ENCODE measurements around the gene DDR1. TPM values are rescaled to one million over a fixed set of nuclear protein-coding genes. Genes with fewer than 3 reads are reported as not detected.
"Not testable (repeated sequence)": the region's sequence is repeated elsewhere in the genome, so short reads cannot be mapped to it uniquely, and the experiment has no call there.

The DDR1 gene
- total RNA-seq, 1 experiment from 2014 or later: 127 TPM

DNA sequence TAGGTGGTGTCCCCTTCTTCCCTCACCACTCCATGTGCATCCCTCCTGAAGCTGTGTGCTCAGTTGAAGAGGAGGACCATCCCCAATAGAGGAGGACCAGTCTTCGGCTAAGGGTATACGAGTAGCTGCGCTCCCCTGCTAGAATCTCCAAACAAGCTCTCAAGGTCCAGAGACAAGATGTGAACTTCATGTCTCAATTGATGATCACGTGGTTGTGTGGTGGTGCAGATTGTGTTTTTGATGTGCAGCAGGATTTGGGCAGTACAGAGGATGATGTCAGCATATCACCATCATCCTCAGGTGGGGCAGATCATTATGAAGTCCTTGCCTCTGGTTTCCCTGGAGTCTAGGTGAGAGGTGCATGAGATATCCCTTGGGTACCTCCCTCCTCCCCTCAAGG is 20.0 kb upstream of the DDR1 start:
- H3K27me3 ChIP-seq (ENCODE audit: control insufficient read depth, insufficient read depth, low read length): no peaks in the 10 kb centered on the region
- no peaks in the 10 kb centered on the region for H3K36me3 ChIP-seq (replicated peaks; ENCODE audit: control insufficient read depth, insufficient read depth, low read length)
- DNase-seq: no peak
- H3K4me3 ChIP-seq (ENCODE audit: insufficient read depth, low read depth, low read length): no peak overlapping the region

DNA sequence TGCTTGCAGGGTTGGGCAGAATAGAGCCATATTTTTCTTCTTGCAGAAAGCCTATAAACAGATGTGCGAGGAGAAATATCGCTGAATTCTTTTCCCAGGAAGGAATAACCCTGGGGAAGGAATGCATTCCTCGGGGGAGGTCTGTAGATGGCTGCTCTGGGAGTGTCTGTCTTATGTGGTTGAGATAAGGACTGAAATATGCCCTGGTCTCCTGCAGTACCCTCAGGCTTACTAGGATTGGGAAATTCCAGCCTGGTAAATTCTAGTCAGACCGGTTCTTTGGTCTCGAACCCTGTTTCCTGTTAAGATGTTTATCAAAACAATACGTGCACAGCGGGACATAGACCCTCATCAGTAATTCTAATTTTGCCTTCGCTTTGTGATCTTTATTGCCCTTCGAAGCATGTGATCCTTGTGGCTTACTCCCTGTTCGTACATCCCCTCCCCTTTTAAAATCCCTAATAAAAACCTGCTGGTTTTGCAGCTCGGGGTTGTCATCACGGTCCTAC is 15.0 kb upstream of the DDR1 start:
- not testable (repeated sequence) for H3K36me3 ChIP-seq (replicated peaks; ENCODE audit: control insufficient read depth, insufficient read depth, low read length); H3K27me3 ChIP-seq (ENCODE audit: control insufficient read depth, insufficient read depth, low read length); DNase-seq; H3K4me3 ChIP-seq (ENCODE audit: insufficient read depth, low read depth, low read length)

DNA sequence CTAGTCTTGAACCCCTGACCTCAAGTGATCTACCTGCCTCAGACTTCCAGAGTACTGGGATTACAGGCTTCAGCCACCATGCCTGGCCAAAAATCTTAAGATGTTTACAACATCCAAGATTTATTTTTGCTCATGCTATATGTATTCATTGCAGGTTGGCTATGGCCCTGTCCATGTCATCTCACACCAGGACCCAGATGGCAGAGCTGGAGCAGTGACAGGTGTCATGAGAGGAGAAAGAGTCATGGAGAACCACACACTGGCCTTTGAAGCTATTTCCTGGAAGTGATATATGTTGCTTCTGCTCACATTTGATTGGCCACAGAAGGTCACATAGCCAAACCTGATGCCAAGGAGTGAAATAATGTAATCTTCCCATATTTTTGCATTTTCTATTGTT is 13.8 kb upstream of the DDR1 start:
- Histone ChIP-seq H3K27me3 (ENCODE audit: control insufficient read depth, insufficient read depth, low read length) (no peaks in the 10 kb centered on the region), H3K36me3 (replicated peaks; ENCODE audit: control insufficient read depth, insufficient read depth, low read length) (no peaks in the 10 kb centered on the region), H3K4me3 (ENCODE audit: insufficient read depth, low read depth, low read length) (no peak overlapping the region)
- no peak for DNase-seq

DNA sequence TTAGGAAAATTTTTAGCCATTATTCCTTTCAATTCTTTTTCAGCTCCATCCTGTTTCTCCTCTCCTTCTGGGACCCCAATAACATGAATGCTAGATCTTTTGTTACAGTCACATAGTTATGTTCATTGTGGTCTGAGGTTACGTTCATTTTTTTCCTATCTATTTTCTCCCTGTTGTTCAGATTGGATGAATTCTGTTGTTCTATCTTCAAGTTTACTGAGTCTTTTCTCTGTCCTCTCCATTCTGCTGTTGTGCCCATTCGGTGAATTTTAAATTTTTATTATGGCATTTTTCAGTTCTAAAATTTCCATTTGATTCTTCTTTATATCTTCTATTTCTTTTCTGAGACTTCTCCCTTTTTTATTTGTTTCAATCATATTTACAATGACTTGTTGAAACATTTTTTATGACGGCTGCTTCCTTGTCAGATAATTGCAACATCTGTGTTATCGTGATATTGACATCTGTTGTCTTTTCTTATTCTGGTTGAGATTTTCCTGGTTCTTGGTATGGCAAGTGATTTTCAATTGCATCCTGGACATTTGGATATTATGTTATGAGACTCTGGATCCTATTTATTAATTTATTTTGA is 12.6 kb upstream of the DDR1 start:
- Histone ChIP-seq H3K36me3 (replicated peaks; ENCODE audit: control insufficient read depth, insufficient read depth, low read length) (no peaks in the 10 kb centered on the region), H3K4me3 (ENCODE audit: insufficient read depth, low read depth, low read length) (no peak overlapping the region), H3K27me3 (ENCODE audit: control insufficient read depth, insufficient read depth, low read length) (no peaks in the 10 kb centered on the region)
- no peak for DNase-seq

GRCh38 chr6:30873137-30873640 is 11.1 kb upstream of the DDR1 start:
- Histone ChIP-seq H3K27me3 (ENCODE audit: control insufficient read depth, insufficient read depth, low read length) (no peaks in the 10 kb centered on the region), H3K36me3 (replicated peaks; ENCODE audit: control insufficient read depth, insufficient read depth, low read length) (no peaks in the 10 kb centered on the region), H3K4me3 (ENCODE audit: insufficient read depth, low read depth, low read length) (no peak overlapping the region)
- DNase-seq: no peak

- DNase-seq; H3K36me3 ChIP-seq (replicated peaks; ENCODE audit: control insufficient read depth, insufficient read depth, low read length); H3K4me3 ChIP-seq (ENCODE audit: insufficient read depth, low read depth, low read length); H3K27me3 ChIP-seq (ENCODE audit: control insufficient read depth, insufficient read depth, low read length): not testable (repeated sequence)
Measured at GRCh38 chr6:30873795-30874194, 10.5 kb upstream of the DDR1 start.

- peak; percentile 14 for DNase-seq
- Histone ChIP-seq H3K27me3 (ENCODE audit: control insufficient read depth, insufficient read depth, low read length) (no peaks in the 10 kb centered on the region), H3K36me3 (replicated peaks; ENCODE audit: control insufficient read depth, insufficient read depth, low read length) (no peaks in the 10 kb centered on the region)
Measured at GRCh38 chr6:30875244-30876038, 8.9 kb upstream of the DDR1 start.

GRCh38 chr6:30876039-30876730 is 8.1 kb upstream of the DDR1 start:
- Histone ChIP-seq H3K27me3 (ENCODE audit: control insufficient read depth, insufficient read depth, low read length) (no peaks in the 10 kb centered on the region), H3K4me3 (ENCODE audit: insufficient read depth, low read depth, low read length) (no peak overlapping the region), H3K36me3 (replicated peaks; ENCODE audit: control insufficient read depth, insufficient read depth, low read length) (no peaks in the 10 kb centered on the region)
- no peak for DNase-seq

More at GRCh38 chr6:30875244-30876038, 8.9 kb upstream of the DDR1 start:
- no peak overlapping the region for H3K4me3 ChIP-seq (ENCODE audit: insufficient read depth, low read depth, low read length)

GRCh38 chr6:30877419-30878262 is 6.7 kb upstream of the DDR1 start:
- Histone ChIP-seq H3K27me3 (ENCODE audit: control insufficient read depth, insufficient read depth, low read length) (no peaks in the 10 kb centered on the region), H3K36me3 (replicated peaks; ENCODE audit: control insufficient read depth, insufficient read depth, low read length) (no peaks in the 10 kb centered on the region), H3K4me3 (ENCODE audit: insufficient read depth, low read depth, low read length) (no peak overlapping the region)
- peak; percentile 84 for DNase-seq

- Histone ChIP-seq H3K27me3 (ENCODE audit: control insufficient read depth, insufficient read depth, low read length) (no peaks in the 10 kb centered on the region), H3K4me3 (ENCODE audit: insufficient read depth, low read depth, low read length) (no peak overlapping the region), H3K36me3 (replicated peaks; ENCODE audit: control insufficient read depth, insufficient read depth, low read length) (no peaks in the 10 kb centered on the region)
- no peak for DNase-seq
Measured at GRCh38 chr6:30879684-30880427, 4.5 kb upstream of the DDR1 start.

- DNase-seq: peak; percentile 96
- Histone ChIP-seq H3K27me3 (ENCODE audit: control insufficient read depth, insufficient read depth, low read length) (no peaks in the 10 kb centered on the region), H3K4me3 (ENCODE audit: insufficient read depth, low read depth, low read length) (peak overlapping the region; percentile 37), H3K36me3 (replicated peaks; ENCODE audit: control insufficient read depth, insufficient read depth, low read length) (no peaks in the 10 kb centered on the region; the same call in 1 of the 2 replicates)
Measured at GRCh38 chr6:30880698-30881252, 3.5 kb upstream of the DDR1 start.

GRCh38 chr6:30881392-30882203 is 2.7 kb upstream of the DDR1 start:
- no peaks in the 10 kb centered on the region for H3K27me3 ChIP-seq (ENCODE audit: control insufficient read depth, insufficient read depth, low read length)
- peak; percentile 67 for DNase-seq
- H3K4me3 ChIP-seq (ENCODE audit: insufficient read depth, low read depth, low read length): peak overlapping the region; percentile 37
- H3K36me3 ChIP-seq (replicated peaks; ENCODE audit: control insufficient read depth, insufficient read depth, low read length): no peaks in the 10 kb centered on the region; the same call in 1 of the 2 replicates
